RWPE2 (cell line): ENCODE measurements around the gene NIPSNAP3A.

Experiments
- ATAC-seq: fragments of 200-7000 bp; cut with Tn5 transposase; 3 replicates; pipeline ENCODE4 v1.9.1; 2021; ENCODE audit warnings: low read depth
- DNase-seq: peaks from one replicate; pipeline ENCODE4 v3.0.0-alpha.2; 2020; ENCODE audit warnings: low spot score
- H3K27ac ChIP-seq: fragments of 450-650 bp; 2 replicates; pipeline ENCODE4 v1.5.1; 2017; ENCODE audit warnings: mild to moderate bottlenecking; ENCODE audit not compliant: poor library complexity, severe bottlenecking
- H3K27me3 ChIP-seq: fragments of 250-450 bp; sonication (Bioruptor Pico); 2 replicates; pipeline ENCODE4 v1.5.1; 2021; ENCODE audit warnings: mild to moderate bottlenecking, moderate library complexity; ENCODE audit not compliant: insufficient read depth, poor library complexity, severe bottlenecking
- H3K36me3 ChIP-seq: fragments of 250-450 bp; sonication (Bioruptor Pico); 2 replicates; pipeline ENCODE4 v1.5.1; 2020; ENCODE audit warnings: low read depth, mild to moderate bottlenecking, moderate library complexity
- H3K4me1 ChIP-seq: fragments of 250-450 bp; sonication (Bioruptor Pico); 2 replicates; pipeline ENCODE4 v1.5.1; 2021; ENCODE audit warnings: mild to moderate bottlenecking, moderate library complexity; ENCODE audit not compliant: insufficient read depth, poor library complexity, severe bottlenecking
- H3K4me3 ChIP-seq: fragments of 250-450 bp; sonication (Bioruptor Pico); 2 replicates; pipeline ENCODE4 v1.5.1; 2021; ENCODE audit warnings: mild to moderate bottlenecking, moderate library complexity; ENCODE audit not compliant: severe bottlenecking
- H3K9me3 ChIP-seq: fragments of 250-450 bp; sonication (Bioruptor Pico); 2 replicates; pipeline ENCODE4 v1.5.1; 2021; ENCODE audit warnings: mild to moderate bottlenecking, moderate library complexity; ENCODE audit not compliant: severe bottlenecking
- TF ChIP-seq, protein P1 (sequence below): fragments of 450-650 bp; IDR thresholded peaks from one replicate; pipeline ENCODE4 v1.5.1; 2017; ENCODE audit warnings: mild to moderate bottlenecking, moderate library complexity; ENCODE audit not compliant: poor library complexity, severe bottlenecking

The NIPSNAP3A gene

DNA sequence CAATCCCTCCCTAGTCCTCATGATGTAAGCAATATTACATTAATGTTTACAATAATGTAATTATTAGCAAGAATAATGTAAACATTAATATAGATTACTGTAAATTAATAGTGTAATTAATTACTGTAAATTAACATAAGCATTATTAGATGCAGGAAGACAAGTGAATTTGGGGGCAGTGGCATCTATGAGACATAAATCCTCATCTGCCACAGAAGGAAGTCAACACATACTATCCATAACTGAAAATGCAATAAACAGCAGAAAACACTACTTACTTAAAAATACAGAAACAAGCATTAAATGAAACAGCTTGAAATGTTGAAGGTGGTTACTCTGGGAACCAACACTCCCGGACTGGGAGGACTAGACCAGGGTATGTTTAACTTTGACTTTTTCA lies 685 bp upstream of the NIPSNAP3A start:
- TF ChIP-seq, protein P1, sequence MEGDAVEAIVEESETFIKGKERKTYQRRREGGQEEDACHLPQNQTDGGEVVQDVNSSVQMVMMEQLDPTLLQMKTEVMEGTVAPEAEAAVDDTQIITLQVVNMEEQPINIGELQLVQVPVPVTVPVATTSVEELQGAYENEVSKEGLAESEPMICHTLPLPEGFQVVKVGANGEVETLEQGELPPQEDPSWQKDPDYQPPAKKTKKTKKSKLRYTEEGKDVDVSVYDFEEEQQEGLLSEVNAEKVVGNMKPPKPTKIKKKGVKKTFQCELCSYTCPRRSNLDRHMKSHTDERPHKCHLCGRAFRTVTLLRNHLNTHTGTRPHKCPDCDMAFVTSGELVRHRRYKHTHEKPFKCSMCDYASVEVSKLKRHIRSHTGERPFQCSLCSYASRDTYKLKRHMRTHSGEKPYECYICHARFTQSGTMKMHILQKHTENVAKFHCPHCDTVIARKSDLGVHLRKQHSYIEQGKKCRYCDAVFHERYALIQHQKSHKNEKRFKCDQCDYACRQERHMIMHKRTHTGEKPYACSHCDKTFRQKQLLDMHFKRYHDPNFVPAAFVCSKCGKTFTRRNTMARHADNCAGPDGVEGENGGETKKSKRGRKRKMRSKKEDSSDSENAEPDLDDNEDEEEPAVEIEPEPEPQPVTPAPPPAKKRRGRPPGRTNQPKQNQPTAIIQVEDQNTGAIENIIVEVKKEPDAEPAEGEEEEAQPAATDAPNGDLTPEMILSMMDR, result no peak
- peak overlapping the region; percentile 65 for H3K27ac ChIP-seq
- peaks cover 7% of the 10 kb centered on the region for H3K4me1 ChIP-seq
- no peak for DNase-seq
- ATAC-seq, result no peak
- no peaks in the 10 kb centered on the region for H3K9me3 ChIP-seq
- peaks cover 8% of the 10 kb centered on the region for H3K36me3 ChIP-seq
- H3K27me3 ChIP-seq, result no peaks in the 10 kb centered on the region
- peak overlapping the region; percentile 75 for H3K4me3 ChIP-seq

DNA sequence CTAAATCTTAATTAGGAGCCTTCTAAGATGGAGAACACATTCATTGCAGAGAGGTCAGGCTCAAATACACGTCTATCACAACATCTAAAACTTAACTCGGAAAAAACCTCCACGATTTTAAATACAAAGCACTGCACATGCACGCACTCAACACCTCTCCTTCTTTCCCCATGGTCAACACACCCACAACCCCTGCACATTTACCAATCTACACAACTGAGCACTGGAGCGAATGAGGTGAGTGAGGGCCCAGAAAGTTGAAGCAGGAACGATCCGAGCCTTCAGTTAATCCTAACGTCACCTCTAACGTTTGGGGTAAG lies 278 bp upstream of the NIPSNAP3A start:
- peaks cover 8% of the 10 kb centered on the region for H3K36me3 ChIP-seq
- H3K27ac ChIP-seq, result peak overlapping the region; percentile 65
- H3K9me3 ChIP-seq, result no peaks in the 10 kb centered on the region
- no peak for DNase-seq
- ATAC-seq, result peak; percentile 37
- H3K4me1 ChIP-seq, result peaks cover 7% of the 10 kb centered on the region
- TF ChIP-seq, protein P1, result no peak
- no peaks in the 10 kb centered on the region for H3K27me3 ChIP-seq
- peak overlapping the region; percentile 75 for H3K4me3 ChIP-seq

DNA sequence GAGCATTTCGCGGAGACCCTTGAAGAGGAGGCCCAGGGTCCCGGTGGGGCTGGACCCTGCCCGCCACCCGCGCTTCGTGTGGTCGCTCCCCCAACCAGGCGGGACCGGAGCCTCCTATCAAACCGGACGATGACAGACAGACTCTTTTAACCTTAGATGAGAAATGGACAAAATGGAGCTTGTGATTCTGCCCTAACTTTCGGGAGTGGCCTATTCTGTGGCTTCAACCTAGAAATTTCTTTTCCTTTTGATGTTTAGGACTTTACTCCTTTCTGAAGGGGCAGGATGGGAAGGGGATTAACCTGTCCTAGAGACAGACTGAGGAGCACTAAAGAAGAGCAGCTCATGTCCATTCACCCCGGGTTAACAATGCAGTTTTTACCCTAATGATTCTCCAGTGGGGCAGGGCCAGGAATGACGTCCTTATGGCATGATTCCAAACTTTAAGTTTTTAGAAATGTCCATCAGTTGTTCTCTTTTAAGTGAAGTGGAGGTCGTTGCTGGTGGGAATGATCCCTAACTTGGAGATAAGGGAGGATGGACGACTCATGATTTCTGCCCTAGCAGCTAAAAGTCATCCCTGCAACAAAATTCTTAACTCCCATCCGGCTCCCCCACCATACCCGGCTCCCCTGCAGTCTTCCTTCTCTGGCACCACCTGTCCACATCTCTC lies 1.0 kb downstream of the NIPSNAP3A start:
- Histone ChIP-seq H3K27me3 (no peaks in the 10 kb centered on the region), H3K36me3 (peaks cover 19% of the 10 kb centered on the region), H3K4me3 (peak overlapping the region; percentile 75), H3K4me1 (peaks cover 7% of the 10 kb centered on the region), H3K9me3 (no peaks in the 10 kb centered on the region), H3K27ac (peak overlapping the region; percentile 65)
- TF ChIP-seq, protein P1, result no peak
- ATAC-seq (peak; percentile 20; the same call in 2 of the 3 replicates), DNase-seq (no peak)

- no peaks in the 10 kb centered on the region for H3K9me3 ChIP-seq
- H3K4me3 ChIP-seq, result no peak overlapping the region
- TF ChIP-seq, protein P1, result no peak
- no peak for ATAC-seq
- H3K27me3 ChIP-seq, result no peaks in the 10 kb centered on the region
- no peak overlapping the region for H3K27ac ChIP-seq
- H3K36me3 ChIP-seq, result peaks cover 34% of the 10 kb centered on the region
- no peak for DNase-seq
- H3K4me1 ChIP-seq, result peaks cover 7% of the 10 kb centered on the region
These were observed 2.8 kb downstream of the NIPSNAP3A start for GRCh38 chr9:104750185-104750767.

DNA sequence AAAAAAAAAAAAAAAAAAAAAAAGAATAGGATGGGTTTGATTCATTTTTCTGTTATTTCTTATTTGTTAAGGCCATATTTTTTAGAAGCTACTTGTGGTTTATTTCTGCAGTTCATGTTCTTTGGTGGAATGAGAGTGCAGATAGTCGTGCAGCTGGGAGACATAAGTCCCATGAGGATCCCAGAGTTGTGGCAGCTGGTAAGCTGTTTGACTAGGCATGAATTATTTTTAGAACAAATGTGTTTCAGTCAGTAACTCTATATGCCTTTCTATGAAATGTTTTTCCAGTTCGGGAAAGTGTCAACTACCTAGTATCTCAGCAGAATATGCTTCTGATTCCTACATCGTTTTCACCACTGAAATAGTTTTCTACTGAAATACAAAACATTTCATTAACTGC lies 11.5 kb downstream of the NIPSNAP3A start:
- DNase-seq (no peak), ATAC-seq (no peak)
- Histone ChIP-seq H3K36me3 (peaks cover 46% of the 10 kb centered on the region), H3K4me3 (no peak overlapping the region), H3K9me3 (no peaks in the 10 kb centered on the region), H3K27ac (no peak overlapping the region), H3K4me1 (no peaks in the 10 kb centered on the region), H3K27me3 (no peaks in the 10 kb centered on the region)
- TF ChIP-seq, protein P1, result no peak
